ENCODE measurements around the gene BDNF. TPM values are rescaled to one million over a fixed set of nuclear protein-coding genes. Genes with fewer than 3 reads are reported as not detected.

Gene BDNF
- total RNA-seq, 2 donors from 2014 or later, result 0.10 to 0.40 TPM

GRCh38 chr11:27719546-27719925 is 19.3 kb upstream of the BDNF start:
- TF ChIP-seq, protein P1, sequence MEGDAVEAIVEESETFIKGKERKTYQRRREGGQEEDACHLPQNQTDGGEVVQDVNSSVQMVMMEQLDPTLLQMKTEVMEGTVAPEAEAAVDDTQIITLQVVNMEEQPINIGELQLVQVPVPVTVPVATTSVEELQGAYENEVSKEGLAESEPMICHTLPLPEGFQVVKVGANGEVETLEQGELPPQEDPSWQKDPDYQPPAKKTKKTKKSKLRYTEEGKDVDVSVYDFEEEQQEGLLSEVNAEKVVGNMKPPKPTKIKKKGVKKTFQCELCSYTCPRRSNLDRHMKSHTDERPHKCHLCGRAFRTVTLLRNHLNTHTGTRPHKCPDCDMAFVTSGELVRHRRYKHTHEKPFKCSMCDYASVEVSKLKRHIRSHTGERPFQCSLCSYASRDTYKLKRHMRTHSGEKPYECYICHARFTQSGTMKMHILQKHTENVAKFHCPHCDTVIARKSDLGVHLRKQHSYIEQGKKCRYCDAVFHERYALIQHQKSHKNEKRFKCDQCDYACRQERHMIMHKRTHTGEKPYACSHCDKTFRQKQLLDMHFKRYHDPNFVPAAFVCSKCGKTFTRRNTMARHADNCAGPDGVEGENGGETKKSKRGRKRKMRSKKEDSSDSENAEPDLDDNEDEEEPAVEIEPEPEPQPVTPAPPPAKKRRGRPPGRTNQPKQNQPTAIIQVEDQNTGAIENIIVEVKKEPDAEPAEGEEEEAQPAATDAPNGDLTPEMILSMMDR (IDR thresholded peaks at IDR 0.05), result no peak
- peaks cover 70% of the 10 kb centered on the region for H3K27me3 ChIP-seq

DNA sequence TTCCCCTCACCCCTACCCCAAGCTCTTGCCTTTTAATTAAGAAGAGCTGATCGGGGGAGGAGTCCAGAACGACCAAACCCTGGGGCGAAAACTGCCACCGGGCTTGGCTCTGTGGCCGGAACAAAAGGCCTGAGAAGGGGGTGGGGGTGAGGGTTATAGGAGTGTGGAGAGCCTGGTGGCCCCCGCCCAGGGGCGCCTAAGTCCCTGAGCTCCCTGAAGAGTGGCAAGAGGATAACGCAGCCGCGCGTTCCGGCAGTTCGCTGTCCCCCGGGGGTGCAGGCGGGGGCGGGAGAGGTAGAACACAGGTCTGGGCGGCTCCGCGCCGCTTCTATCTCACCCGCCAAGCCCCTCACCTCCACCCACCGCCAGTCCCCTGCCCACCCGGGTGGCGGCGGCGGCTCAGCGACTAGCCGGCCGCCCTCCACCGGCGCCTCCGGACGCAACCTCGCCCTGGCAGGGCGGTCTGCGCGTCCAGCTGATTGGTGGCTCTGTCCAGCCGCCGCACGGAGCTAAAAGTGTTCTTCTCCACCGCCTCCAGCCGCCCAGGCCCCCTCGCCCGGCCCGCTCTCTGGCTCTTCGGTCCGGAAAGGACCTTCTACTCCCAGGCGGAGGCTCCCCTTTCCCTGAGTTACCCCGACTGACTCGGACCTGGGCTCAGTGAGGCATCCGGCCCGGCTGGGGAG is 18.7 kb upstream of the BDNF start:
- peak; percentile 17 for DNase-seq
- Histone ChIP-seq H3K4me3 (peak overlapping the region; percentile 19), H3K27me3 (peaks cover 66% of the 10 kb centered on the region), H3K4me1 (no peaks in the 10 kb centered on the region), H3K9me3 (no peaks in the 10 kb centered on the region), H3K36me3 (no peaks in the 10 kb centered on the region), H3K9ac (ENCODE audit: low read depth in 2 of 2, low read length in 2 of 2) (no peak overlapping the region), H3K27ac (no peak overlapping the region)
- intact Hi-C loops (cut with DNase I), result no loop called here
- TF ChIP-seq, protein P1 (IDR thresholded peaks at IDR 0.05), result no peak

More at GRCh38 chr11:27719546-27719925, 19.3 kb upstream of the BDNF start:
- no peak for DNase-seq
- Histone ChIP-seq H3K9me3 (no peaks in the 10 kb centered on the region), H3K4me3 (peak overlapping the region; percentile 19), H3K36me3 (no peaks in the 10 kb centered on the region), H3K9ac (ENCODE audit: low read depth in 2 of 2, low read length in 2 of 2) (no peak overlapping the region), H3K27ac (no peak overlapping the region), H3K4me1 (no peaks in the 10 kb centered on the region)
- intact Hi-C loops (cut with DNase I), result no loop called here

DNA sequence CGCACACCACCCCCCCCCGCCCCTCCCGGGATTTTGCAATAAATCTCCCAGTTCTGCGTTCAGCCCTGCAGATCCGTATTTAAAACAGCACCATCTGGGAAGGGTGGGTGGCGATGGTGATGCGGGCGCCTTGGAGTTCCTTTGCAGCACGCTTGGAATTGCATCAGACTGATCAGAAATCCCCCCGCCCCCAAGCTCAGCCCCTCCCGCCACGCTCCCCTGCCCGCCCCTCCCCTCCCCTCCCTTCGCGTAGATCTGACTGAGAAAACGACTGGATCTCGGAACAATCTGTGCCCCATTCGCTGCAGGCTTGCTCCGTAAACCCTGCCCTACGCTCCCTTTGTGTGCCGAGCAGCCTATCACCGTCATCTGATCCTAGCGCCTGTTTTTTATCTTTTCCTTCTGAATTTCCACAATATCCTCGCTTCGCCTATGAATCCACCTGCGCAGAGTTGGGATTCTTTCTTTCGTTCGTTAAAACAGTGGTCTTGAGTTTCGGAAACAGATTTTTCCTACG is 18.1 kb upstream of the BDNF start:
- Histone ChIP-seq H3K27ac (no peak overlapping the region), H3K4me3 (peak overlapping the region; percentile 19), H3K9ac (ENCODE audit: low read depth in 2 of 2, low read length in 2 of 2) (no peak overlapping the region), H3K36me3 (no peaks in the 10 kb centered on the region), H3K4me1 (no peaks in the 10 kb centered on the region), H3K9me3 (no peaks in the 10 kb centered on the region), H3K27me3 (peaks cover 61% of the 10 kb centered on the region)
- TF ChIP-seq, protein P1 (IDR thresholded peaks at IDR 0.05), result no peak
- DNase-seq, result peak; percentile 18
- intact Hi-C loops (cut with DNase I), result no loop called here

- H3K27me3 ChIP-seq, result peaks cover 56% of the 10 kb centered on the region
- no peak for DNase-seq
- H3K4me3 ChIP-seq, result no peak overlapping the region
- TF ChIP-seq, protein P1 (IDR thresholded peaks at IDR 0.05), result no peak
- intact Hi-C loops (cut with DNase I), result no loop called here
- no peaks in the 10 kb centered on the region for H3K9me3 ChIP-seq
- H3K4me1 ChIP-seq, result no peaks in the 10 kb centered on the region
- H3K36me3 ChIP-seq, result no peaks in the 10 kb centered on the region
- H3K9ac ChIP-seq (ENCODE audit: low read depth in 2 of 2, low read length in 2 of 2), result no peak overlapping the region
- no peak overlapping the region for H3K27ac ChIP-seq
These were observed 17.6 kb upstream of the BDNF start for GRCh38 chr11:27717801-27718229.

GRCh38 chr11:27717377-27717776 is 17.1 kb upstream of the BDNF start:
- TF ChIP-seq, protein P1 (IDR thresholded peaks at IDR 0.05), result no peak
- H3K9me3 ChIP-seq, result no peaks in the 10 kb centered on the region
- no peak overlapping the region for H3K4me3 ChIP-seq
- no peak for DNase-seq
- intact Hi-C loops (cut with DNase I), result no loop called here
- peaks cover 51% of the 10 kb centered on the region for H3K27me3 ChIP-seq
- H3K36me3 ChIP-seq, result no peaks in the 10 kb centered on the region
- H3K9ac ChIP-seq (ENCODE audit: low read depth in 2 of 2, low read length in 2 of 2), result no peak overlapping the region
- H3K4me1 ChIP-seq, result no peaks in the 10 kb centered on the region
- H3K27ac ChIP-seq, result no peak overlapping the region

Measured in colonic mucosa (tissue), 4 donors.